Skeletal muscle satellite cell (primary cell): ENCODE results near the gene GCNT3.
A peak's percentile ranks its signal among the peaks of the same experiment; 100 is the strongest.
"Not testable (repeated sequence)": the region's sequence is repeated elsewhere in the genome, so short reads cannot be mapped to it uniquely, and the experiment has no call there.

ENCODE experiments used
- H3K27me3 ChIP-seq: 2 replicates; pipeline ENCODE4 v1.7.0; 2013; ENCODE audit warnings: low read length; ENCODE audit not compliant: control insufficient read depth, insufficient read depth
- H3K36me3 ChIP-seq: 2 replicates; pipeline ENCODE4 v1.7.0; 2013; ENCODE audit warnings: mild to moderate bottlenecking, control low read depth, low read length; ENCODE audit not compliant: insufficient read depth
- H3K4me1 ChIP-seq: 2 replicates; pipeline ENCODE4 v1.7.0; 2013; ENCODE audit warnings: low read length; ENCODE audit not compliant: control insufficient read depth, insufficient read depth
- H3K4me2 ChIP-seq: 2 replicates; pipeline ENCODE4 v1.7.0; 2013; ENCODE audit warnings: mild to moderate bottlenecking, low read length
- H3K4me3 ChIP-seq: 2 replicates; pipeline ENCODE4 v1.7.0; 2013; ENCODE audit warnings: low read length
- H3K9ac ChIP-seq: 2 replicates; pipeline ENCODE4 v1.7.0; 2013; ENCODE audit warnings: mild to moderate bottlenecking, low read depth, low read length, moderate library complexity
- H3K9me3 ChIP-seq: replicated peaks from 2 replicates; pipeline ENCODE4 v1.7.0; 2013; ENCODE audit warnings: mild to moderate bottlenecking, control low read depth, low read length

The GCNT3 gene

DNA sequence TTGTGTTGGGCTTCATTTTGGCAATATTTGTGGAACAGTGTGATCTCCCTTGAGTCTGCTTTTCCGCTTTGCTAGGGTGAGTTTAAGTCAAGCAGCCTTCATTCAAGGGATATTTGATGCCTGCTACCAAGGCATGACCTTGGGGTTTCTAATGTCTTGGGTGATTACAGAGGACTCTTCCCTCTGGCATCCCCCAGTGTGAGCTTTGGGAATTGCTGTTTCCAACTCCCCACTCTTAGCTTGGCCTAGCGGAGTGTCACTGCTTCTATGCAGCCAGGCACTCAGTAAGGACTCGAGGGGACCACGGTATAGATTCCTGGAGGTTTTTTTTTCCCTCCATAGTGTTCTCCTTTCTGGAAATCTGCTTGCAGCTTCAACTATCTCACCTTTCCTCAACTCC, 21.1 kb downstream of the GCNT3 start:
- Histone ChIP-seq H3K9me3 (no peaks in the 10 kb centered on the region), H3K27me3 (no peaks in the 10 kb centered on the region), H3K4me2 (no peak overlapping the region), H3K4me3 (no peak overlapping the region), H3K36me3 (peaks cover under 1% of the 10 kb centered on the region), H3K9ac (no peak overlapping the region), H3K4me1 (no peaks in the 10 kb centered on the region)

DNA sequence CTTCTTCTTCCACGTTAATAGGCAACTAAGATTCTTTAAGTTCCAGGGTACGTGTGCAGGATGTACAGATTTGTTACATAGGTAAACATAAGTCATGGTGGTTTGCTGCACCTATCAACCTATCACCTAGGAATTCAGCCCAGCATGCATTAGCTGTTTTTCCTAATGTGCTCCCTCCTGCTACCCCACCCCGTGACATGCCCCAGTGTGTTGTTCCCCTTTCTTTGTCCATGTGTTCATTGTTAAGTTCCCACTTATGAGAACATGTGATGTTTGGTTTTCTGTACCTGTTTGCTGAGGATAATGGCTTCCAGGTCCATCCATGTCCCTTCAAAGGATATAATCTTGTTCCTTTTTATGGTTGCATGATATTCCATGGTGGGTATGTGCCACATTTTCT, 24.6 kb downstream of the GCNT3 start:
- no peak overlapping the region for H3K4me2 ChIP-seq
- no peak overlapping the region for H3K4me3 ChIP-seq
- no peaks in the 10 kb centered on the region for H3K4me1 ChIP-seq
- H3K36me3 ChIP-seq: peaks cover 13% of the 10 kb centered on the region
- no peak overlapping the region for H3K9ac ChIP-seq
- no peaks in the 10 kb centered on the region for H3K9me3 ChIP-seq
- H3K27me3 ChIP-seq: no peaks in the 10 kb centered on the region

DNA sequence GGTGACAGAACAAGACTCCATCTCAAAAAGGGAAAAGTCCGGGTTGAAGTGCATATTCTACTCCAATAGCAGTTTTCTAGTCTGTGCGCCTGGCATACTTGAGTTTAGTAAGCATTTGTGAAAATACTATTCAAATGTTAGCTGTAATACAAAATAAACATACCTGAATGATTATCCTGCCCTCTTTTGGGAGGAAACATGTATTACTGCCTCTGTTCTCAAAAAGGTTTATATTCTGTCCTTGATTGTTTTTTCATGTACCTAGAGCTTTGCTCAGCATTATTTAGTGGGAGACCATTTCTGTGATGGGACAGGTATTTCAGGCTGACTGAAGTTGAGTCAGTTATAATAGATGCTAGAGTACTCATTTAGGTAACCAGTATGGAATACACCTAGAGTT, 25.9 kb downstream of the GCNT3 start:
- H3K4me1 ChIP-seq, H3K4me3 ChIP-seq, H3K9ac ChIP-seq, H3K27me3 ChIP-seq, H3K9me3 ChIP-seq, H3K4me2 ChIP-seq: not testable (repeated sequence)
- peaks cover 20% of the 10 kb centered on the region for H3K36me3 ChIP-seq

DNA sequence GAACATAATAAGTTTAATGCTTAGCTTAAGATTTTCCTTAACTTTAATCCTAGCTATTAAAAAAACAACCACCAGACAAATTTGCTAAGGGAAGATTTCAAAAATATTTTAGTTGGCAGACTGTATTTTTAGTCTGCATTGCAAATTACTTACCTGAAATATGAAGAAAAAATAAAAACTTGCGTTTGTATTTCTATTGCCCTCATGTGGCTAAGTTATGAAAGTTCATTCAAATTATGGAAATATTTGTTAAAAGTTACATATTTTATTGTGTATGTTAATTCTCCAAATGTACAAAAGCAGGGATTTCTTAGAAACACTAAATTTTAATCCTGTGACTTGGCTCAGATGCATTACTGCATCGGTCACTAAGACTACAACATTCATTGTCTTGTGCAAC, 30.8 kb downstream of the GCNT3 start:
- Histone ChIP-seq H3K9ac (no peak overlapping the region), H3K4me1 (no peaks in the 10 kb centered on the region), H3K4me3 (no peak overlapping the region), H3K9me3 (no peaks in the 10 kb centered on the region), H3K4me2 (no peak overlapping the region), H3K27me3 (no peaks in the 10 kb centered on the region), H3K36me3 (peaks cover 35% of the 10 kb centered on the region)

DNA sequence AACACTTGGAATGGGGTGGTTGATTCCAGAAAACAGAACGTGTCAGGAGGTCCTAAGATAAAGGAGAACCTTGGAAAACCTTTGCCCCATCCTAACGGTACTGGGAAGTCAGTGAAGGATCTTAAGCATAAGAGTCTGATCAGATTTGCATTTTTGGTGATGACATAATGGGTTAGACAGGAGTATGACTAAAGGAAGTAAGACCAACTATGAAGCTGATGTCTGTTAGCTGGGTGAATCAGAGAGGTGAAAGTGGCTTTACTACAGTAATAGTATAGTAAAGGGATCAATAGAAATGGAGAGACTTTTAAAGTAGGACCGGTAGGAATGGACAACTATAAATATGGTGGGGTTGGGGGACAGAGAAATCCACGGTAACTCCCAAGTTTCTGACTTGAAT, 33.2 kb downstream of the GCNT3 start:
- Histone ChIP-seq H3K27me3 (no peaks in the 10 kb centered on the region), H3K4me2 (no peak overlapping the region), H3K36me3 (peaks cover 23% of the 10 kb centered on the region), H3K4me1 (no peaks in the 10 kb centered on the region), H3K9me3 (no peaks in the 10 kb centered on the region), H3K4me3 (no peak overlapping the region), H3K9ac (no peak overlapping the region)

DNA sequence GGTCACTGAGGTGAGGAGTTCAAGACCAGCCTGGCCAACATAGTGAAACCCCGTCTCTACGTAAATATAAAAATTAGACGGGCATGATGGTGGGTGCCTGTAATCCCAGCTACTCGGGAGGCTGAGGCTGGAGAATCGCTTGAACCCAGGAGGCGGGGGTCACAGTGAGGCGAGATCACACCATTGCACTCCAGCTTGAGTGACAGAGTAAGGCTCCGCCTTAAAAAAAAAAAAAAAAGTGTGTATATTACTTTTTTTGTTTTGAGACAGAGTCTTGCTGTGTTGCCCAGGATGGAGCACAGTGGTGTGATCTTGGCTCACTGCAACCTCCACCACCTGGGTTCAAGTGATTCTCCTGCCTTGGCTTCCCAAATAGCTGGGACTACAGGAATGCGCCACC, 34.2 kb downstream of the GCNT3 start:
- not testable (repeated sequence) for H3K4me1 ChIP-seq, H3K9ac ChIP-seq, H3K4me2 ChIP-seq, H3K27me3 ChIP-seq, H3K9me3 ChIP-seq, H3K4me3 ChIP-seq
- H3K36me3 ChIP-seq: peaks cover 33% of the 10 kb centered on the region

DNA sequence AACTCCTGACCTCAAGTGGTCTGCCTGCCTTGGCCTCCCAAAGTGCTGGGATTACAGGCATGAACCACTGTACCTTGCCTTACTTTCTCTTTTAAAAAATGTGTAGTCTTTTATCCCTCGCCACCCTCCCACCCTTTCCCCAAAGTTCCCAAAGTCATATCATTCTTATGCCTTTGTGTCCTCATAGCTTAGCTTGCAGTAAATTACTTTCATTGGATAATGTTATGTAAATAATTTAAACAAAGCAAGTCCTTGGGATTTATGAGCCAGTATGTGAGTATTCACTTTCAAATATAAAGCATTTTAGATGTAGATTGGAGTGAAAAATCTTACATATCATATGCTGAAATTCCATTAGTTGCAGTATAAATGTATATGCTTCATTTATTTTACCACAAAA, 34.7 kb downstream of the GCNT3 start:
- no peaks in the 10 kb centered on the region for H3K4me1 ChIP-seq
- H3K36me3 ChIP-seq: peaks cover 34% of the 10 kb centered on the region
- no peak overlapping the region for H3K9ac ChIP-seq
- H3K27me3 ChIP-seq: no peaks in the 10 kb centered on the region
- H3K4me2 ChIP-seq: no peak overlapping the region
- no peak overlapping the region for H3K4me3 ChIP-seq
- no peaks in the 10 kb centered on the region for H3K9me3 ChIP-seq

DNA sequence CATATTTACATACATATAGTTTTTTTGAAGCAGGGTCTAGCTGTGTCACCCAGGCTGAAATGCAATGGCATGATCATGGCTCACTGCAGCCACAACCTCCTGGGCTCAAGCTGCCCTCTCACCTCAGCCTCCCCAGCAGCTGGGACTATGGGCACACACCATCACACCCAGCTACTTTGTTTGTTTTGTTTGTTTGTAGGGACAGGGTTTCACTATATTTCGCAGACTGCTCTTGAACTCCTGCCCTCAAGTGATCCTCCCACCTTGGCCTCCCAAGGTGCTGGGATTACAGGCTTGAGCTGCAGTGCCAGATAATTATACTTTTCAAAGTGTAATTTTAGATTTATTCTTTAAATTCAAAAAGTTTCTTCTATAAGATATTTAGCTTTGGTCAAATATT, 35.5 kb downstream of the GCNT3 start:
- no peak overlapping the region for H3K4me3 ChIP-seq
- peaks cover 37% of the 10 kb centered on the region for H3K36me3 ChIP-seq
- no peak overlapping the region for H3K9ac ChIP-seq
- no peaks in the 10 kb centered on the region for H3K9me3 ChIP-seq
- H3K4me2 ChIP-seq: no peak overlapping the region
- H3K27me3 ChIP-seq: no peaks in the 10 kb centered on the region
- no peaks in the 10 kb centered on the region for H3K4me1 ChIP-seq

DNA sequence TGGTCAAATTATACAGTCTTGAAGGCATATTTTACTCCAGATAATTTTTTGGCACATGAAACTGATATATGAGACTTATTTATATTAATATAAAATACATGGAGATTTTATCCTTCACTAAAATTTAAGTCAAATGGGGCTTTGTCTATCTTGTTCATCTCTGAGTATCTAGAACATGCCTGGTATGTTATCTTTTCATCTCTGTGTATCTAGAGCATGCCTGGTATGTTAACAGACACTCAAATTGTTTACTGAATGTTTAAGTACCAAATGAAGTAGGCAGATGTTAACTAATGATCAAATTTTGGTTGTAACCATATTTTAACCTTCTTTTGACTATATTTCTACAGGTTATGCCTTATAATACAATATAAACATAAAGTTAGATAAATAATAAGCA, 38.0 kb downstream of the GCNT3 start:
- Histone ChIP-seq H3K4me1 (no peaks in the 10 kb centered on the region), H3K36me3 (peaks cover 42% of the 10 kb centered on the region), H3K4me2 (no peak overlapping the region), H3K27me3 (no peaks in the 10 kb centered on the region), H3K4me3 (no peak overlapping the region), H3K9ac (no peak overlapping the region), H3K9me3 (no peaks in the 10 kb centered on the region)

DNA sequence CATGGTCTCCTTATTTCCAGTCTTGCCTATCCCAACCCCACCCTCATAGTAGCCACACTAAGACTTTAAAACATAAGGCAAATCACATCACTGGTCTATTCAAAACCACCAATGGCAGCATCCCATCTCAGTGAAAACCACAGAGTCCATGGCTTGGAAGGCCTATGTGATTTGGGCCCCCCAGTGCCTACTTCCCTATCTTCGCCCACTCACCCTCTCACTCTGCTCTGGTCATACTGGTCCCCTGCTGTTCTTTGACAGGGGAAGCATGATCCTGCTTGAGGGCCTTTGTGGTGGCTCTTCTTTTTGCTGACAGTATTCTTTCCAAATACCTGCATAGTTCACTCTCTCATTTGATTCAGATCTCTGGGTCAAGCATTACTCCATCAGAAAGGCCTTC, 42.5 kb downstream of the GCNT3 start:
- Histone ChIP-seq H3K4me1 (peaks cover 13% of the 10 kb centered on the region), H3K36me3 (peaks cover 32% of the 10 kb centered on the region), H3K27me3 (no peaks in the 10 kb centered on the region), H3K9me3 (no peaks in the 10 kb centered on the region), H3K9ac (no peak overlapping the region), H3K4me2 (no peak overlapping the region), H3K4me3 (no peak overlapping the region)

DNA sequence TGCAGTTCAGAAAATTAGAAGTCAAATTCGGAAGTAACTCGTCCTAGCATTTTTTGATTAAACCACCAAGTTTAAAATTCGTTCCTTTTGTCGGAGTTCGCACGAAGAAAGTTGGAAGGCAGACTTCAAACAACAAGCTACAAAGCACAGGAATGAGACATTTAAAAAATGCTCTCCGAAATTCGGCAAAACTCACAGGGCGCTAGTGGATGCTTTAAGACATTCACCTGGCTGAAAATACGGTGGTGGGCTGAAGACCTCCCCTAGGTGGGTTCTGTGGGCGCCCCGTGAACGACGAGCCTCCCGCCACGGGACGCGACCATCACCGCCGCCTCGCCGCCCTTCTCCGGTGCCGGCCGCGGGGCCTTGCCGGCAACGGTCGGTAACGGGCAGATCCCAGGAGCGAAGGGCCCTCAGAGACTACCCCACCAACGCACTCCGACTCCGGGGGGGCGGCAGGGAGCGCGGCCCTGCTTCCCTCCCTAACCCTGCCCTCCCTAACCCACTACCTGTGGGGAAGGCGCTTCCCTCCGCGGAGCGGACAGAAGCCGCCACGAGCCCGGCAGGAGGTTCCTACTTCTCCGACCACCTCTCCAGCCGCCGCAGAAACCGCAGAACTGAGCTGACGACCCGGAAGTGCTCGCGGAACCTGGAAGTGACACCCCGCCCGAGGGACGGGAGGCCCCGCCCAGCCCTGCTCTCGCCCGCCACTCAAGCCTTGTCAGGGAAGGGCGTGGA, 45.5 kb downstream of the GCNT3 start, which contains the start of gene GTF2A2:
Gene GTF2A2 (minus strand): TSS at position 619 of the 738 bp plus-strand sequence. CDS start 5,238 bp downstream, outside the sequence.
- Histone ChIP-seq H3K4me3 (peak within 1 kb of the TSS; percentile 97), H3K4me1 (peaks cover 13% of the 10 kb centered on the region), H3K9me3 (no peaks in the 10 kb centered on the region), H3K27me3 (no peaks in the 10 kb centered on the region), H3K9ac (peak within 1 kb of the TSS; percentile 96), H3K4me2 (peak within 1 kb of the TSS; percentile 85), H3K36me3 (peaks cover 34% of the 10 kb centered on the region)

DNA sequence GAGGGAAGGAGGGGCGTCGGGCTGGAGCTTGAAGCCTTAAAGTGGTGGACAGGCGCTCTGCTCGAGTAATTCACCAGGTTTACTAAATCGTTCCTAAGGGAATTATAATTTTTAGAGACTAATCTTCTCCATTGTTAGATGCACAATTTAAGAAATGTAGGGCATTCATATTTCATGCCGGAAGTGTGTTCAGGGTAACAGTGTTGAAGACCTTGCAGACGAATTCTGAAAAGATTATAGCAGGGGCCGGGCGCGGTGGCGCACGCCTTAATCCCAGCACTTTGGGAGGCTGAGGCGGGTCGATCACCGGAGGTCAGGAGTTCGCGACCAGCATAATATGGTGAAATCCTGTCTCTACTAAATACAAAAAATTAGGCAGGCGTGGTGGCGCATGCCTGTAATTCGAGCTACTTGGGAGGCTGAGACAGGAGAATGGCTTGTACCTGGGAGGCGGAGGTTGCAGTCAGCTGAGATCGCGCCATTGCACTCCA, 46.1 kb downstream of the GCNT3 start:
- peak overlapping the region; percentile 48 for H3K9ac ChIP-seq
- H3K9me3 ChIP-seq: no peaks in the 10 kb centered on the region
- peak overlapping the region; percentile 97 for H3K4me3 ChIP-seq
- no peaks in the 10 kb centered on the region for H3K27me3 ChIP-seq
- H3K4me2 ChIP-seq: peak overlapping the region; percentile 85
- peaks cover 34% of the 10 kb centered on the region for H3K36me3 ChIP-seq
- peaks cover 13% of the 10 kb centered on the region for H3K4me1 ChIP-seq
